IPS-NIHi11 (cell line): ENCODE data around the gene ADAMTS17.

Experiments
- DNase-seq: peaks from one replicate; pipeline ENCODE4 v3.0.0; 2012; ENCODE audit warnings: mixed read lengths, low spot score

Gene ADAMTS17

GRCh38 chr15:100276506-100276905, 65.3 kb downstream of the ADAMTS17 start:
- no peak for DNase-seq

- DNase-seq = no peak
Measured at GRCh38 chr15:100275641-100276040, 66.1 kb downstream of the ADAMTS17 start.

GRCh38 chr15:100269831-100270230, 71.9 kb downstream of the ADAMTS17 start:
- DNase-seq = no peak

DNA sequence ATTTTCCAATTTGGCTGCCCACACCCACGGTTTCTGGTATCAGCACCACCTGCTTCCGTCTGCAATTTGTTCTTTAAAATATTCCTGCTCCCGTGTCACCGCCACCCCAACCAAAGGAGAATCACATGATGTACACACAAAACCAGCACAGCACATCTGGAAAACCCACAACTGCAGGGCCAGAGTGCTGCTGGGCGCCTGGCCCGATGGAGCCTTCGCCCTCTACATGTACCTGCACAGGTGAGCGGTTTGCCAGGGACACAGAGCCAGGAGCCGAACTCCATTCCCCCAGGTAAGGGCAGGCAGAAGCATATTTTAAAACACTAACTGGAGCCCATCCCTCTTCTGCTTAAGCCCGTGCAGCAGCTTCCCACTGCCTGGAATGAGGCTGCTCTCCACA, 75.6 kb downstream of the ADAMTS17 start:
- no peak for DNase-seq

DNA sequence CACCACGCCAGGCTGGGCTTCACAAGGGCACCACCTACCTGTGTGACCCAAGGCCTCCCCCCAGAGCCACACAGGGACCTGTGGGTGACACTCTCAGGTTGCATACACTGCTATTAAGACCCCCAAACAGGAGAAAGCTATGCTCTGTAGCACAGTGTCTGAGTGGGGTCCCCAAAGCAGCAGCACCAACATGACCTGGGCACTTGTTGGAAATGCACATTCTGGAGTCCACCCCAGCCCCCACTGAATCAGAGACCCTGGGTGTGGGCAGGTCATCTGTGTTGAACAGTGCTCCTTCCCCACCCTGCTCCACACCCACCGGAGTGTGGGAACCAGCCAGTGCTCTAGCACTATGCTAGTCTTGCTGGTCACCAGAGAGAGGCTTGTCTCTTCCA, 76.1 kb downstream of the ADAMTS17 start:
- DNase-seq = no peak

DNA sequence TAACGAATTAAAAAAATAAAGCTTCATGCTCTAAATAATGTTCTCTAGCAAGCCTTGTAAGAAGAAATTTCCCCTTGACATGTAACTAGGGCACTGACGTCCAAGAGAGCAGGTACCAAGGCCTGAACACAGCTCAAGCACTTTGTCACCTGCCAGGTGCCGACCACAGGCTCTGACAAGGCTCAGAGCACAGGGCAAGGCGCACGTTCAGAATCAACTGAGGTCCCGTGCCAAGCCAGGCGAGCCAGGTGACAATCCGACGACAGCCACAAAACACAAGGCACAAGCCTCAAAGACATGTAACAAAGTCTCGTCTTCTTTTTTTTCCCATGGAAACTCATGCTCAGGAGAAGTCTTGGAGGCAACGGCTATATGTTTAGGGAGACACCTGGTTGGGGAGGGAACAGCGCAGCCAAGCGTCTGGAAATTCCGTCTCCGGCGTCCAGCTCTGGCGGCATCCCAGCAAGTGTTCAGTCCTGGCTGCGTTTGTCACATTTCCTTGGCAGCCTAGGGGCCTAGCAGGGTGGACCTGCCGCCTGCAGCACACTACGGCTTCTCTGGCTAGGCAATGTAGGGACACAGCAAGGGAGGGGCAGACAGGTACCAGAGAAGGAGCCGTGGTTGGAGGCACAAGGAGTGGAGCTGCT, 76.7 kb downstream of the ADAMTS17 start:
- no peak for DNase-seq

GRCh38 chr15:100263721-100264455, 77.9 kb downstream of the ADAMTS17 start:
- no peak for DNase-seq

GRCh38 chr15:100263031-100263430, 78.7 kb downstream of the ADAMTS17 start:
- DNase-seq = no peak

- no peak for DNase-seq
Measured at GRCh38 chr15:100261302-100262240, 80.2 kb downstream of the ADAMTS17 start.

DNA sequence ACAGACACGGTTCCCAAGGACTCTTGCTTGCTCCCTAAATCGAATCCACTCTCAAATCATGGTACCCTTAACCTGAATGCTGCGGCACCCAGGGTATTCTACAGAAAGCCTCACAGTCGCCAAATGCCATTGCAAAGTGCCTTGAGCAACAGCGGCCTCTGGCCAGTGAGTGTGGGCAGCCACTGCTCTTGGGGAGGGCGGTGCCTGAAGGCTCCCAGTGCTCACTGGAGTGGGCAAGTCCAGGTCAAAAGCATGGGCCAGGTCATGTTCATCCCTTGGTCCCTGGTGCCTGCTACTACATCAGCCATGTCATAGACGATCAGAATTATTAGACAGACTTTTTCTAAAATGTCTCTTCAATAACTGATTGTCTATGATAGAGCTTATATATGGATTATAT, 82.5 kb downstream of the ADAMTS17 start:
- DNase-seq = no peak

GRCh38 chr15:100256970-100257650, 84.7 kb downstream of the ADAMTS17 start:
- no peak for DNase-seq

GRCh38 chr15:100256101-100256969, 85.4 kb downstream of the ADAMTS17 start:
- no peak for DNase-seq

- no peak for DNase-seq
Measured at GRCh38 chr15:100255644-100256043, 86.1 kb downstream of the ADAMTS17 start.

DNA sequence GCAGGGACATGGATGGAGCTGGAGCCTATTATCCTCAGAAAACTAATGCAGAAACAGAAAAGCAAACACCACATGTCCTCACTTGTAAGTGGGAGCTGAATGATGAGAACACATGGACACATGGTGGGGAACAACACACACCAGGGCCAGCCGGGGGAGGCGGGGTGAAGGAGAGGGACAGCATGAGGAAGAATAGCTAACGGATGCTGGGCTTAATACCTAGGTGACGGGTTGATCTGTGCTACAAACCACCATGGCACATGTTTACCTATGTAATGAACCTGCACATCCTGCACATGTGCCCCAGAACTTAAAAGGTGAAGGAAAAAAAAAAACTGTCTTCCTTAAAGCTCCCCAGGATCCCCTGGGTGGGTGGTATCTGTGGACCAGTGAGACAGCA, 87.1 kb downstream of the ADAMTS17 start:
- no peak for DNase-seq

GRCh38 chr15:100254285-100254684, 87.5 kb downstream of the ADAMTS17 start:
- no peak for DNase-seq

DNA sequence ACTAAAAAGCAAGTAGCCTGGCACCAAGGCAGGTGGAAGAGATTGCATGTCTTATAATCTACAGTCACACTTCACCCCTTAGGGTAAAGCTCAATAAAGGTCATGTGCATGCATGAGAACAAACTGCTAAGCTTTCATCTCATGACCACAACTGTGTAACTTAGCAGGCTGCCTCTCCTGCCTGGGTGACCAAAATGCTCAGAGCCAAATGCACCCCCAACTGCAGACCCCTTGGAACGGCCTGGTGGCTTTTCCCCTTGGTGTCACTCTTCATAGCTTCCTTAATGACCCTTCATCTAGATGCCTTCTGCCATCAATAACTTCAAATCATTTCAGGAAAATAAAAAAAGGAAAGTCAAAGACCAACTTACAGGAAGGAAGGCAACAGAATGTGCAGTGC, 88.1 kb downstream of the ADAMTS17 start:
- no peak for DNase-seq

- no peak for DNase-seq
Measured at GRCh38 chr15:100252779-100253417, 88.9 kb downstream of the ADAMTS17 start.

DNA sequence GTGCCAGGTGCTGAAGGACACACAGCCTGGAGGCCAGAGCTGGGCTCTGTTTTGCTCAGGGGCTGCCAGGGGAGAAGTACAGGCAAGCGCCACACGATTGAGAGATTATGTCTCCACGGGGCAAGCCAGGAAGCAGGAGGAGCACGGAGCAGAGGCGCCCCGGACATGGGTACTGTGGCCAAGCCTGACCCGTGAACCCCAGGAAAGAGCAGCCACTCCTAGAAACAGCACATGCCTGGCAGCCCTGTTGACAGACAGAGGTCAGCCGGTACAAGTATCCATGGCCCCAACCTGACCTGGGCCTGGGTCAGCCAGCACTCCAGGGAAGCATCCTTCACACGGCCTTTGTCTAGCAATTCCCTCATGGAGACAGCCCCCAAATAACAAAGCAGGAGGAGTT, 89.4 kb downstream of the ADAMTS17 start:
- no peak for DNase-seq

GRCh38 chr15:100250176-100250800, 91.5 kb downstream of the ADAMTS17 start:
- DNase-seq = no peak
